ENCODE results near the gene CREB5. TPM values are rescaled to one million over a fixed set of nuclear protein-coding genes. Genes with fewer than 3 reads are reported as not detected.
A peak's percentile ranks its signal among the peaks of the same experiment; 100 is the strongest.
"Not testable (repeated sequence)": the region's sequence is repeated elsewhere in the genome, so short reads cannot be mapped to it uniquely, and the experiment has no call there.

Gene CREB5
- total RNA-seq, 1 donor from 2014 or later: 8.9 TPM

GRCh38 chr7:28815369-28815927, 403.1 kb downstream of the CREB5 start:
- no peak overlapping the region for H3K4me3 ChIP-seq
- H3K9me3 ChIP-seq: no peaks in the 10 kb centered on the region
- no peak for TF ChIP-seq CTCF (IDR thresholded peaks at IDR 0.05)
- no peaks in the 10 kb centered on the region for H3K27me3 ChIP-seq
- DNase-seq (no peak), ATAC-seq (no peak)
- H3K36me3 ChIP-seq: no peaks in the 10 kb centered on the region
- H3K4me1 ChIP-seq: no peaks in the 10 kb centered on the region
- H3K27ac ChIP-seq: no peak overlapping the region
- intact Hi-C loops (cut with DNase I): no loop called here

GRCh38 chr7:28815928-28816373, 403.6 kb downstream of the CREB5 start:
- Histone ChIP-seq H3K4me3 (no peak overlapping the region), H3K36me3 (no peaks in the 10 kb centered on the region), H3K27me3 (no peaks in the 10 kb centered on the region), H3K27ac (no peak overlapping the region), H3K4me1 (no peaks in the 10 kb centered on the region), H3K9me3 (no peaks in the 10 kb centered on the region)
- intact Hi-C loops (cut with DNase I): no loop called here
- no peak for TF ChIP-seq CTCF (IDR thresholded peaks at IDR 0.05)
- ATAC-seq (no peak), DNase-seq (no peak)

DNA sequence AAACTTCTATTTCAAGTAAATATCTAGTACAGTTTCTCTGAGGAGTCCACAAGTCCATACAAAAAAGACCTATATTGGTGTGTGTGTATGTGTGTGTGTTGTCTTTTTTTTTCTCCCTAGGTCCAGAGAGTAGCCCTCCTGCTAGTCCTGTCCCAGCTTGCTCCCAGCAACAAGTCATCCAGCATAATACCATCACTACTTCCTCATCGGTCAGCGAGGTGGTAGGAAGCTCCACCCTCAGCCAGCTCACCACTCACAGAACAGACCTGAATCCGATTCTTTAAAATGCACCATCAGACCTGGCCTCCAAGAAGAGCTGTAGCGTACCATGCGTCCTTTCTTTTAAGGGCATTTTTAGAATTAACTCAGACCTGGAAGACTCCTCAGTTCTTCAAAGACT, 406.7 kb downstream of the CREB5 start:
- no peak for TF ChIP-seq CTCF (IDR thresholded peaks at IDR 0.05)
- no peaks in the 10 kb centered on the region for H3K36me3 ChIP-seq
- intact Hi-C loops (cut with DNase I): no loop called here
- no peak overlapping the region for H3K27ac ChIP-seq
- ATAC-seq: peak; percentile 25
- H3K4me3 ChIP-seq: no peak overlapping the region
- H3K27me3 ChIP-seq: peaks cover 5% of the 10 kb centered on the region
- no peaks in the 10 kb centered on the region for H3K9me3 ChIP-seq
- no peaks in the 10 kb centered on the region for H3K4me1 ChIP-seq
- no peak for DNase-seq

GRCh38 chr7:28823582-28823981, 411.3 kb downstream of the CREB5 start:
- Histone ChIP-seq H3K27ac (no peak overlapping the region), H3K9me3 (no peaks in the 10 kb centered on the region), H3K36me3 (no peaks in the 10 kb centered on the region), H3K27me3 (peaks cover 5% of the 10 kb centered on the region), H3K4me3 (no peak overlapping the region), H3K4me1 (no peaks in the 10 kb centered on the region)
- ATAC-seq: no peak
- intact Hi-C loops (cut with DNase I): no loop called here
- no peak for DNase-seq
- no peak for TF ChIP-seq CTCF (IDR thresholded peaks at IDR 0.05)

DNA sequence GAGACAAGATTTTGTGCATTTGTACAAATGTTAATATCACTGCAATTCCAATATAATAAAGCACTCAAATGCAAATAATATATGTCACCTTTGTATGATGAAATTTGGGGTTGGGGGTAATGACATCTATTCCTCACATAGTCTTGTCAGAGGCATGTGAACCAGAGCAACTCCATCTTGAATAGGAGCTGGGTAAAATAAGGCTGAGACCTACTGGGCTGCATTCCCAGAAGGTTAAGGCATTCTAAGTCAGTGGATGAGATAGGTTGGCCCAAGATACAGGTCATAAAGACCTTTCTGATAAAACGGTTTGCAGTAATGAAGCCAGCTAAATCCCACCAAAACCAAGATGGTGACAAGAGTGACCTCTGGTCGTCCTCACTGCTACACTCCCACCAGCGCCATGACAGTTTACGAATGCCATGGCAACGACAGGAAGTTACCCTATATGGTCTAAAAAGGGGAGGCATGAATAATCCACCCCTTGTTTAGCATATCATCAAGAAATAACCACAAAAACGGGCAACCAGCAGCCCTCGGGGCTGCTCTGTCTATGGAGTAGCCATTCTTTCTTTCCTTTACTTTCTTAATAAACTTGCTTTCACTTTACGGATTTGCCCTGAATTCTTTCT, 413.6 kb downstream of the CREB5 start:
- H3K36me3 ChIP-seq; H3K27ac ChIP-seq; H3K27me3 ChIP-seq; H3K9me3 ChIP-seq; DNase-seq; intact Hi-C loops (cut with DNase I); H3K4me3 ChIP-seq; H3K4me1 ChIP-seq; ATAC-seq: not testable (repeated sequence)

DNA sequence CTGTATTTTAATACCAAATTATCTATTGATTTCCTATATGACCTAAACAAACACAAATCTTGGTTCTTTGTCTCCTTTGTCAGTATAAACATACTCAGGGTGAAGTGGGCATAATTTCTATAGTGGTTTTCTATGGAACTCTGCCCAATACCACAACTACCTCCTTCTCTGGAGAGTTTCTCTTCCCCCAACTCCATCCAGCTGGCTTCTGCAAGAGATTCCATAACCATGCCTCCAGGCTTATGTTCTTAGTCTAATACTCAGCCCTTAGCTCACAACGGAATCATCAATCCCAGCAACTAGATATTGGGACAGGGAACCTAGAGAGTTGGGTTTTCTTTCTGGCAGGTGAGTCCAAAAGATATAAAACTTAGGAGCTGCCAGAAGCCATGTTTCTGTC, 418.5 kb downstream of the CREB5 start:
- intact Hi-C loops (cut with DNase I): no loop called here
- Histone ChIP-seq H3K9me3 (no peaks in the 10 kb centered on the region), H3K27ac (no peak overlapping the region), H3K36me3 (no peaks in the 10 kb centered on the region), H3K4me3 (no peak overlapping the region), H3K4me1 (no peaks in the 10 kb centered on the region), H3K27me3 (no peaks in the 10 kb centered on the region)
- no peak for TF ChIP-seq CTCF (IDR thresholded peaks at IDR 0.05)
- no peak for DNase-seq
- no peak for ATAC-seq
